GM12878 (cell line): ENCODE results near the gene EXOC1L. TPM values are rescaled to one million over a fixed set of nuclear protein-coding genes. Genes with fewer than 3 reads are reported as not detected.
A peak's percentile ranks its signal among the peaks of the same experiment; 100 is the strongest.

Experiments
- ATF7 ChIP-seq: fragments of 450-650 bp; IDR thresholded peaks from 2 replicates; pipeline ENCODE4 v1.6.1; 2016; ENCODE audit warnings: low read depth, mild to moderate bottlenecking
- BACH1 ChIP-seq: fragments of 450-650 bp; IDR thresholded peaks from 2 replicates; pipeline ENCODE4 v1.6.1; 2017; ENCODE audit warnings: mild to moderate bottlenecking, borderline replicate concordance
- BMI1 ChIP-seq: fragments of 450-650 bp; IDR thresholded peaks from 2 replicates; pipeline ENCODE4 v1.6.1; 2016; ENCODE audit warnings: mild to moderate bottlenecking, moderate library complexity, borderline replicate concordance
- CBX3 ChIP-seq: fragments of 200-600 bp; sonication (generic); IDR thresholded peaks from 2 replicates; pipeline ENCODE4 v1.6.1; 2016; ENCODE audit warnings: low read depth, borderline replicate concordance
- CHD1 ChIP-seq: IDR thresholded peaks from 2 replicates; pipeline ENCODE4 v1.6.1; 2012; ENCODE audit warnings: low read depth, low read length, improper control_type of control experiment
- CHD4 ChIP-seq: fragments of 200-600 bp; sonication (generic); IDR thresholded peaks from 2 replicates; pipeline ENCODE4 v1.6.1; 2016; ENCODE audit warnings: mild to moderate bottlenecking
- CREM ChIP-seq: IDR thresholded peaks from 2 replicates; pipeline ENCODE4 v1.6.1; 2014; ENCODE audit warnings: antibody characterized with exemption, low read depth
- HDGF ChIP-seq: fragments of 450-650 bp; IDR thresholded peaks from 2 replicates; pipeline ENCODE4 v1.6.1; 2016; ENCODE audit warnings: antibody characterized with exemption
- JUND ChIP-seq: IDR thresholded peaks from 2 replicates; pipeline ENCODE4 v1.6.1; 2012; ENCODE audit warnings: low read depth, mild to moderate bottlenecking, low read length, improper control_type of control experiment, moderate library complexity
- LARP7 ChIP-seq: fragments of 450-650 bp; IDR thresholded peaks from 2 replicates; pipeline ENCODE4 v1.6.1; 2017; ENCODE audit warnings: mild to moderate bottlenecking
- MEF2B ChIP-seq: fragments of 450-650 bp; IDR thresholded peaks from 2 replicates; pipeline ENCODE4 v1.6.1; 2018; ENCODE audit warnings: mild to moderate bottlenecking, moderate library complexity; ENCODE audit not compliant: partially characterized antibody, poor library complexity, severe bottlenecking
- MTA2 ChIP-seq: fragments of 450-650 bp; IDR thresholded peaks from 2 replicates; pipeline ENCODE4 v1.6.1; 2016; ENCODE audit warnings: low read depth, mild to moderate bottlenecking, moderate library complexity
- MXI1 ChIP-seq: fragments of 150-350 bp; IDR thresholded peaks from 2 replicates; pipeline ENCODE4 v1.6.1; 2011; ENCODE audit warnings: low read depth, mild to moderate bottlenecking, inconsistent platforms, low read length, improper control_type of control experiment
- NFXL1 ChIP-seq: fragments of 450-650 bp; IDR thresholded peaks from 2 replicates; pipeline ENCODE4 v1.6.1; 2017; ENCODE audit warnings: antibody characterized with exemption, mild to moderate bottlenecking, borderline replicate concordance
- NR2C2 ChIP-seq: IDR thresholded peaks from 2 replicates; pipeline ENCODE4 v1.6.1; 2011; ENCODE audit warnings: borderline replicate concordance, low read depth; ENCODE audit not compliant: control insufficient read depth, insufficient read length
- PAX8 ChIP-seq: fragments of 450-650 bp; IDR thresholded peaks from 2 replicates; pipeline ENCODE4 v1.6.1; 2017; ENCODE audit warnings: mild to moderate bottlenecking, moderate library complexity
- RFX5 ChIP-seq: IDR thresholded peaks from 2 replicates; pipeline ENCODE4 v1.6.1; 2011; ENCODE audit warnings: low read depth, low read length, improper control_type of control experiment
- SPI1 ChIP-seq: IDR thresholded peaks from 2 replicates; pipeline ENCODE4 v1.6.1; 2011; ENCODE audit warnings: low read depth, mild to moderate bottlenecking, low read length, moderate library complexity, borderline replicate concordance; ENCODE audit not compliant: insufficient read depth
- TCF3 ChIP-seq: IDR thresholded peaks from 2 replicates; pipeline ENCODE4 v1.6.1; 2012; ENCODE audit warnings: low read depth, mild to moderate bottlenecking, low read length, borderline replicate concordance; ENCODE audit not compliant: insufficient read depth
- ZBED1 ChIP-seq: IDR thresholded peaks from 2 replicates; pipeline ENCODE4 v1.6.1; 2016; ENCODE audit warnings: borderline replicate concordance
- polyA plus RNA-seq, 11 experiments: library from polyadenylated mRNA; depleted of rRNA in 4 of 11; unstranded in 6 of 11; stranded (reverse) in 5 of 11; fragments of >200 nt; fragmentation: Nextera tagmentation in 4 of 11; fragmentation: Illumina TruSeq in 1 of 11; extraction: Ambion mirVana in 4 of 11; extraction: Trizol in 1 of 11; gene quantifications; 1 replicate in 1 of 11; 2 replicates in 10 of 11; pipeline versions ENCODE4 v1.2.1 to v1.2.3, GENCODE V29; 2011 to 2016; ENCODE audit warnings: inconsistent platforms in 2 of 11, missing spikeins in 2 of 11, low read depth in 1 of 11
- total RNA-seq, 4 experiments: library from RNA; depleted of rRNA in 3 of 4; stranded (reverse); fragments of >200 nt in 3 of 4; fragmentation: Illumina TruSeq in 1 of 4; extraction: Trizol in 1 of 4; gene quantifications; 2 replicates each; pipeline versions ENCODE4 v1.2.1 to v1.2.3, GENCODE V29; 2013 to 2021
- TF ChIP-seq, protein P1 (sequence below): fragments of 450-650 bp; formaldehyde crosslinking; IDR thresholded peaks from 2 replicates; pipeline ENCODE4 v1.5.0; 2022; ENCODE audit warnings: mild to moderate bottlenecking, missing genetic modification characterization
- TF ChIP-seq, protein P2 (sequence below): IDR thresholded peaks from 2 replicates; pipeline ENCODE4 v1.6.1; 2011; ENCODE audit warnings: low read depth, mild to moderate bottlenecking, low read length, moderate library complexity, borderline replicate concordance; ENCODE audit errors: extremely low read depth
- TF ChIP-seq, protein P3 (sequence below): IDR thresholded peaks from 2 replicates; pipeline ENCODE4 v1.6.1; 2011; ENCODE audit warnings: low read depth, low read length, improper control_type of control experiment, borderline replicate concordance
- TF ChIP-seq, protein P4 (sequence below): IDR thresholded peaks from 2 replicates; pipeline ENCODE4 v1.6.1; 2012; ENCODE audit warnings: low read depth, low read length, improper control_type of control experiment

EXOC1L gene
- total and polyA plus RNA-seq, 10 of the 15 experiments (the other 5 are each of a cell fraction or from before 2014, with no cell fraction given): not detected

DNA sequence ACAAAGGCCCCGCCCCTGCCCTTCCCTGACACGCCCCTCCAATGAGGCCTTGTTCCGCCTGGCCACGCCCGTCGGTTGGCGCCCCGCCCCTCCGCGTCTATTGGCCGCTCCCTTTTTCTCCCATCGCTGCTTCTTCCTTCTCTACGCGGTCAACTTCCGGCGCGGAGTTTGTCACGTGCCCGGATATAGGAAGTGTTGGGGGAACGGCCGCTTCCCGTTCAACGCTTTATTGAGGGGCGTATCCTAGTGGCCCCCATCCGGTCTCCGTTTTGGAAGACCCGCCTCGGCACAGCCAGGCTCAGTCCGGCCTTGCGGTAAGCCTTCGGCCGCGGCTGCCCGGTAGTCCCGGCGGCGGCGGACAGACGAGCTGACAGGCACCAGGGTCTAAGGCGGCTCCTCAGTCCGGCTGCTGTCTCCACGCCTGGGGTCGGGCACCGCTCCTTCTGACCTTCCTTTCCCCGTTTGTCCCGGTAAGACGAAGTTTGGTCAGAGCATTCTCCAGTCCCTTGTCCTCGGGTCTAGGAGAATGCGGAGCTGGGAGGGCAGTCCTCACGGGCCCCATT is 34.0 kb downstream of the EXOC1L start, which contains the start of gene EXOC1 (continued):
- TF ChIP-seq, protein P1, sequence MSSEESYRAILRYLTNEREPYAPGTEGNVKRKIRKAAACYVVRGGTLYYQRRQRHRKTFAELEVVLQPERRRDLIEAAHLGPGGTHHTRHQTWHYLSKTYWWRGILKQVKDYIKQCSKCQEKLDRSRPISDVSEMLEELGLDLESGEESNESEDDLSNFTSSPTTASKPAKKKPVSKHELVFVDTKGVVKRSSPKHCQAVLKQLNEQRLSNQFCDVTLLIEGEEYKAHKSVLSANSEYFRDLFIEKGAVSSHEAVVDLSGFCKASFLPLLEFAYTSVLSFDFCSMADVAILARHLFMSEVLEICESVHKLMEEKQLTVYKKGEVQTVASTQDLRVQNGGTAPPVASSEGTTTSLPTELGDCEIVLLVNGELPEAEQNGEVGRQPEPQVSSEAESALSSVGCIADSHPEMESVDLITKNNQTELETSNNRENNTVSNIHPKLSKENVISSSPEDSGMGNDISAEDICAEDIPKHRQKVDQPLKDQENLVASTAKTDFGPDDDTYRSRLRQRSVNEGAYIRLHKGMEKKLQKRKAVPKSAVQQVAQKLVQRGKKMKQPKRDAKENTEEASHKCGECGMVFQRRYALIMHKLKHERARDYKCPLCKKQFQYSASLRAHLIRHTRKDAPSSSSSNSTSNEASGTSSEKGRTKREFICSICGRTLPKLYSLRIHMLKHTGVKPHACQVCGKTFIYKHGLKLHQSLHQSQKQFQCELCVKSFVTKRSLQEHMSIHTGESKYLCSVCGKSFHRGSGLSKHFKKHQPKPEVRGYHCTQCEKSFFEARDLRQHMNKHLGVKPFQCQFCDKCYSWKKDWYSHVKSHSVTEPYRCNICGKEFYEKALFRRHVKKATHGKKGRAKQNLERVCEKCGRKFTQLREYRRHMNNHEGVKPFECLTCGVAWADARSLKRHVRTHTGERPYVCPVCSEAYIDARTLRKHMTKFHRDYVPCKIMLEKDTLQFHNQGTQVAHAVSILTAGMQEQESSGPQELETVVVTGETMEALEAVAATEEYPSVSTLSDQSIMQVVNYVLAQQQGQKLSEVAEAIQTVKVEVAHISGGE (CRISPR knock-in tag): no peak
- TF ChIP-seq MEF2B: no peak
- TF ChIP-seq CHD4: no peak
- TF ChIP-seq CREM: peak; percentile 84
- TF ChIP-seq, protein P2, sequence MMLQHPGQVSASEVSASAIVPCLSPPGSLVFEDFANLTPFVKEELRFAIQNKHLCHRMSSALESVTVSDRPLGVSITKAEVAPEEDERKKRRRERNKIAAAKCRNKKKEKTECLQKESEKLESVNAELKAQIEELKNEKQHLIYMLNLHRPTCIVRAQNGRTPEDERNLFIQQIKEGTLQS: peak; percentile 90
- TF ChIP-seq NFXL1: no peak
- no peak for TF ChIP-seq TCF3
- peak; percentile 50; the same call in 1 of the 2 replicates for TF ChIP-seq ATF7
- peak; percentile 68; the same call in 1 of the 2 replicates for TF ChIP-seq LARP7
- peak; percentile 55 for TF ChIP-seq SPI1
- peak; percentile 94 for TF ChIP-seq HDGF
- no peak for TF ChIP-seq CBX3
- no peak for TF ChIP-seq PAX8
- no peak for TF ChIP-seq CHD1
- no peak for TF ChIP-seq ZBED1
- TF ChIP-seq, protein P3, sequence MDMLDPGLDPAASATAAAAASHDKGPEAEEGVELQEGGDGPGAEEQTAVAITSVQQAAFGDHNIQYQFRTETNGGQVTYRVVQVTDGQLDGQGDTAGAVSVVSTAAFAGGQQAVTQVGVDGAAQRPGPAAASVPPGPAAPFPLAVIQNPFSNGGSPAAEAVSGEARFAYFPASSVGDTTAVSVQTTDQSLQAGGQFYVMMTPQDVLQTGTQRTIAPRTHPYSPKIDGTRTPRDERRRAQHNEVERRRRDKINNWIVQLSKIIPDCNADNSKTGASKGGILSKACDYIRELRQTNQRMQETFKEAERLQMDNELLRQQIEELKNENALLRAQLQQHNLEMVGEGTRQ: peak; percentile 89
- no peak for TF ChIP-seq JUND
- TF ChIP-seq, protein P4, sequence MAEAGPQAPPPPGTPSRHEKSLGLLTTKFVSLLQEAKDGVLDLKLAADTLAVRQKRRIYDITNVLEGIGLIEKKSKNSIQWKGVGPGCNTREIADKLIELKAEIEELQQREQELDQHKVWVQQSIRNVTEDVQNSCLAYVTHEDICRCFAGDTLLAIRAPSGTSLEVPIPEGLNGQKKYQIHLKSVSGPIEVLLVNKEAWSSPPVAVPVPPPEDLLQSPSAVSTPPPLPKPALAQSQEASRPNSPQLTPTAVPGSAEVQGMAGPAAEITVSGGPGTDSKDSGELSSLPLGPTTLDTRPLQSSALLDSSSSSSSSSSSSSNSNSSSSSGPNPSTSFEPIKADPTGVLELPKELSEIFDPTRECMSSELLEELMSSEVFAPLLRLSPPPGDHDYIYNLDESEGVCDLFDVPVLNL: no peak
- peak; percentile 50; the same call in 1 of the 2 replicates for TF ChIP-seq RFX5
- 0 out of 2 replicates have a peak, but pooled peaks have one; percentile 55 for TF ChIP-seq BACH1
- no peak for TF ChIP-seq NR2C2
- no peak for TF ChIP-seq MTA2
- TF ChIP-seq MXI1: no peak; the same call in 1 of the 2 replicates
- TF ChIP-seq BMI1: no peak
